SK-N-MC (cell line): ENCODE measurements around the gene ASB2.

Experiments
- FOXP2 ChIP-seq: optimal IDR thresholded peaks from 2 replicates; pipeline ENCODE3; 2011; ENCODE audit warnings: mild to moderate bottlenecking, moderate library complexity; ENCODE audit not compliant: insufficient read depth; ENCODE audit errors: extremely low read length, control extremely low read depth
- POLR2AphosphoS5 ChIP-seq: IDR thresholded peaks from 2 replicates; pipeline ENCODE4 v1.6.1; 2012; ENCODE audit warnings: mild to moderate bottlenecking, low read depth, low read length, borderline replicate concordance

DNA sequence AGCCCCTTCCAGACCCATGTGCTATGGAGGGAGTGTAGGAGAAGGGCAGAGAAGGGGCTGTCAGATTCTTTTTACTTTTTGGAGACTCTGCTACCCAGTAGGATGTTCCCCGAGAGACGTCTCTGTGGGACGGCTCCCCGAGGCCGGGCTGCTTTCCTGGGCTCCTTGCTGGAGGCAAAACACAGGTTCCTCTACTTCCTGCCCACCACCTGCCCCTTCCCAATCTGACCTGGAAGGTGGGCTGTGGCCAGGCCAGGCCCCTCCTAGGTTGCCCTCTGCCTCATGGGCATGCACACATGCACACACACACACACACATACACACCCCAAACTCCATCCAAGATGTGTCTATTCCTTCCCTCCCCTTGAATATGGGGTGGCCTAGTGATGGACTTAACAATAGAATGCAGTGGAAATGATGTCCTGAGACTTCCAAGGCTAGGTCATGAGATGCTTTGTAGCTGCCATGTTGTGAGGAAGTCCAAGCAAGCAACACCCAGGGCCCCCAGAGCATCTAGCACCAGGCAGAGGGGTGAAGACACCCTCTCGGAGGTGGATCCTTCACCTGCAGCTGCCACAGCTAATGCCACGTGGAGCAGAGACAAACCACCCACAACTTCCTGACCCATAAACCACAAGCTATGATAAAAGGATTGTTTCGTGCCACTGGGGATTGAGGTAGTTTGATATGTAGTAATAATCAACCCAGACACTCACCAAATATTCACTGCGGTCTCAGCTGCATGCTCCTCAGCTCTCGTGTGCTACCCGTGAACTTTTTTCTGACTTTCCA, 1.6 kb upstream of the ASB2 start:
- TF ChIP-seq FOXP2: no peak
- no peak for TF ChIP-seq POLR2AphosphoS5
